PFSK-1 (cell line): ENCODE data around the gene RBBP8NL.

Experiments
- FOXP2 ChIP-seq: optimal IDR thresholded peaks from 2 replicates; pipeline ENCODE3; 2011; ENCODE audit warnings: borderline replicate concordance, control low read depth, inconsistent platforms; ENCODE audit not compliant: insufficient read depth; ENCODE audit errors: extremely low read length, extremely low read depth
- POLR2AphosphoS5 ChIP-seq: IDR thresholded peaks from 2 replicates; pipeline ENCODE4 v1.6.1; 2012; ENCODE audit warnings: low read depth, mild to moderate bottlenecking, control low read depth, low read length, moderate library complexity
- REST ChIP-seq, 2 experiments: IDR thresholded peaks; 2 replicates each; pipeline versions ENCODE4 v1.6.1 to v1.8.0; 2011 to 2012; ENCODE audit warnings: low read depth in 2 of 2, low read length in 2 of 2, control low read depth in 1 of 2, inconsistent platforms in 1 of 2, mild to moderate bottlenecking in 1 of 2, moderate library complexity in 1 of 2; ENCODE audit not compliant: insufficient read depth in 1 of 2
- SIN3A ChIP-seq: IDR thresholded peaks from 2 replicates; pipeline ENCODE4 v1.6.1; 2012; ENCODE audit warnings: mild to moderate bottlenecking, low read length, moderate library complexity, borderline replicate concordance; ENCODE audit not compliant: insufficient read depth
- TAF1 ChIP-seq: IDR thresholded peaks from 2 replicates; pipeline ENCODE4 v1.6.1; 2012; ENCODE audit warnings: low read length, control low read depth, borderline replicate concordance; ENCODE audit not compliant: insufficient read depth

- TF ChIP-seq REST (IDR thresholded peaks at IDR 0.05; ENCODE audit: insufficient read depth in 1 of 2, low read depth in 2 of 2, low read length in 2 of 2) = no peak
- TF ChIP-seq POLR2AphosphoS5 = no peak
- no peak for TF ChIP-seq TAF1
- TF ChIP-seq FOXP2 = no peak
- no peak for TF ChIP-seq SIN3A
Observed at GRCh38 chr20:62427172-62428001, at the start of gene RBBP8NL.
